Stimulated activated CD8-positive, alpha-beta memory T cell treated with anti-CD3 and anti-CD28 coated beads, Interleukin-4, amount 100 ng/mL, for 4 hours (primary cell): ENCODE results near the gene COX8C.

Source experiments
- DNase-seq, 2 donors: peaks; one replicate each; pipeline ENCODE4 v3.0.0-alpha.2; 2020; ENCODE audit warnings: low read depth in 2 of 2, low spot score in 1 of 2

Gene COX8C, protein sequence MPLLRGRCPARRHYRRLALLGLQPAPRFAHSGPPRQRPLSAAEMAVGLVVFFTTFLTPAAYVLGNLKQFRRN

DNA sequence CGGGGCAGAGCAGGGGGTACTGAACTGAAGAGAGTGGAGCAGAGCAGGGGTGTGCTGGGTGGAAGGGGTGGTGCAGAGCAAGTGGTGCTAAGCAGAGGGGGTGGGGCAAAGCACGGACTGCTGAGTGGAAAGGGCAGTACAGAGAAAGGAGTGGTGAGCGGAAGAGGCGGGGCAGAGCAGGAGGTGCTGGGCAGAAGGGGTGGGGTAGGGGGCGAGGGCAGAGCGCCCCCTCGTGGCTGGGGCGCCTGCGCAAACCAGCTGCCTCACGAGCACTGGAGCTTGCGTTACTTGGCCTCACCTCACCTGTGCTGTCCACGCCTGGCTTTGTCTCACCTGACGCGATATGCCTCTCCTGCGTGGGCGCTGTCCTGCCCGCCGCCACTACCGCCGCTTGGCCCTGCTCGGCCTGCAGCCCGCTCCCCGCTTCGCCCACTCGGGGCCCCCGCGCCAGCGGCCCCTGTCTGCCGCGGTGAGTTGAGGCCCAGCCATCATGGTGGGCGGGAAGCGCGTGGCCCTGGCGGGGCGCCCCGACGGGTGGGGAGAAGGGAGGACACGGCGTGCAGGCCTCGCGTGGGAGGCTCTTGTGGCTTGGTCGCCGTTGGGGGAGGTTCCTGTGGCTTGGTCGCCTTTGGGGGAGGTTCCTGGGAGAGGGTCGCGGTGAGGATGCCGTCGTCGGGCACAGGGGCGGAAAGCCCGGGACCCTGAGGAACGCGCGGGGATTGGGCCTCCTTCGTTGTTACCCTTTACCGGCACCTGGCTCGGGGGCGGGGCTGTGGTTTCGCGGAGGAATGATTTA, at the start of gene COX8C:
COX8C (plus strand) TSS at position 257 of the 796 bp plus-strand sequence; CDS start at position 344, 87 bp downstream.
- DNase-seq, result no peak

GRCh38 chr14:93299416-93299815, 47.6 kb upstream of the COX8C start:
- DNase-seq, result no peak

- no peak for DNase-seq
These were observed 47.1 kb upstream of the COX8C start for GRCh38 chr14:93299866-93300265.

DNA sequence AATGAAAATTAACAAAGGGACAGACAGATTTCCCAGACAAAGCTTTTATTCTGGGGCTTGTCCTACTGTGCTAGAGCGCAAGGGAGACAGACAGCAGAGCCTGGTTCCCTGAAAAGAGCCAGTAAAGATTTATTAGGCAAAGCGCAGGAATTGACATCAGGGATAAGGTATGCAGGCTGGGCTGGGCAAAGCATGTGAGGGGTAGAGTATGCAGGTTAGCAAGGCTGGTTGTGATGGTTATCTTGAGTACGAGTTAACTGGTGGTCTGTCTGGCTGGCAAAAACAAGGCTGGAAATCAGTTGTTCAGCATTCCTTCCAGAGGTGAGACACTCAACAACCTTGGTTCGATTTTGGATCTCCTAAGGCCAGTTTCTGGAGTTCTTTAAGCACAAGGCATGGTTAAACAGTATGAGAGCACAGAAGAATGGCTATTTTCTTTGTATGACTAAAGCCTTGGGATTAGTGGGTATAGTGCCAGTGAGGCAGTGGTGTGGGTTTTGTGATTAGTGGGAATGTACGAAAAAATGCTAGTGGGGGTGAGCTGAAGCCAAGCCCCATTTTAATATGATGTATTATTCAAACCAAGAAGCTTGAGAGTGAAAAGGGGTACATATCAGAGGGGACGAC, 45.0 kb upstream of the COX8C start:
- no peak for DNase-seq

GRCh38 chr14:93302688-93303581, 44.0 kb upstream of the COX8C start:
- no peak for DNase-seq

- no peak for DNase-seq
These were observed 43.3 kb upstream of the COX8C start for GRCh38 chr14:93303659-93304058.

DNA sequence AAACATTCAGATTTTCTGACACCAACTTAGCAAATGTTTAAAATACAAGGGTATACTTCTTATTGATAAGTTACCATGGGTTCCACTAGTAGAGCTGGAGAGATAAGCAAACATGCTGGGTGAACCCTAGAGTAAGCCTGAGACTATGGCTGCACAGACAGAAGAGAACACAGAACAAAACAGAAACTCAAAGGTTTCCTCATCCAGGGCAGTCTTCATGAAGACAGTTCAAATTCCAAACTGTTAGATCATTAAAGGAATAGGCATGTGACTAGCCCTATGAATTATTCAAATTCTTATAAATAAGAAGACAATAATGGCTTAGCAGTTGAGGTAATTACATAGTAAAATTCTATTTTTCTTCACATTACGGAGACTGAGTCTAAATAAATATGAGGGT, 42.2 kb upstream of the COX8C start:
- DNase-seq, result no peak

DNA sequence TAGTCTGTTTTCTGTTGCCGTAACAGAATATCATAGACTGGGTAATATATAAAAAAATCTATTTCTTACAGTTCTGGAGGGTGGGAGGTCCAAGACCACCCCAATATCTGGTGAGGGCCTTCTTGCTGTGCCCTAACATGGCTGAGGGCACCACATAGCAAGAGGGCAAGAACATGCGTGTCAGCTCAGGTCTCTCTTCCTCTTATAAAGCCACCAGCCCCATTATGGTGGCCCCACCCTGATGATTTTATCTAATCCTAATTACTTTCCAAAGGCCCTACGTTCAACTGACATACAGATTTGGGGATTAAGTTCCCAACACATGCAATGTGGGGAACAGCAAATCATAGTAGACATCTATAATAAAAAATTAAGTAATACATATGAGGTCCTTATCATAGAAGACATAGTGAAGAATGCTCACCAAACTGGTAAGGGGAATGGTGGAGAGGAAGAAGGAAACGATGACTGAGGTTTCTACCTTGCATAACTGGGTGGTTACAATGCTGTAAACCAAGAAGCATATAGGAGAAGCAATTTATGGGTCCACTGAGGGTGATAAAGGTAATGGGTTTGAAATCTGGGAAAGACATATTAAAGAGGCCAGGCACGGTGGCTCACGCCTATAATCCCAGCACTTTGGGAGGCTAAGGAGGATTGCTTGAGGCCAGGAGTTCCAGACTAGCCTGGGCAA, 41.1 kb upstream of the COX8C start:
- DNase-seq, result no peak

- DNase-seq, result no peak
These were observed 40.2 kb upstream of the COX8C start for GRCh38 chr14:93306812-93307211.

- no peak for DNase-seq
These were observed 38.2 kb upstream of the COX8C start for GRCh38 chr14:93308686-93309345.

GRCh38 chr14:93309427-93309966, 37.5 kb upstream of the COX8C start:
- no peak for DNase-seq

DNA sequence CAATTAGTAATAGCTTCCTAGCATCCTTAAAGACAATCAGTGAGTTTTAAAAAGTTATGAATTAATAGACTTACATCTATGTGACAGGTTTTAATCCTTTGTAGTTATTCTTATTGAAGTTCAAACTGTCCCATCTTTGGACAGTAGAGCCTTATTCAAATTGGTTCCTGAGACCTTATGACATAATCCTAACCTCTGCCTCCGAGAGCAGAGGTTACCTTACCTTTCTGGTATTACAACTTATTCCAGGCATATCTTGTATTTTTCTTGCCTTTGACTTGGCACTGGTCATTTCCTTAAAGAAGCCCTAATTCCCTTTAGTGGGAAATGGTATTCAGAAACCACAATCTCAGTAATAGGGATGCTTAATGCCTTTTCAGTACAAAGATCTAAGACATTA, 35.9 kb upstream of the COX8C start:
- no peak for DNase-seq

DNA sequence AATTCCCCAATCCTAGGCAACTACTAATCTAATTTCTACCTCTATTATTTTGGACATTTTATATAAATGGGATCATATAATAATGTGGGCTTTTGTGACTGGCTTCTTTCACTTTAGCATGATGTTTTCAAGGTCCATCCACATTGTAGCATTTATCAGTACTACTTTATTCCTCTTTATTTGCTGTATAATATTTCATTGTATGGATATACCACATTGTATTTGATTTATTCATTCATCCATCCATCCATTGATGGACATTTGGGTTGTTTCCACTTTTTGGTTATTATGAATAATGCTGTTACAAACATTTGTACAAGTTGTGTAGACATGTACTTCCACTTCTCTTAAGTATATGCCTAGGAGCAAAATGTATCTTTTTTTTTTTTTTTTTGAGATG, 31.4 kb upstream of the COX8C start:
- DNase-seq, result no peak

DNA sequence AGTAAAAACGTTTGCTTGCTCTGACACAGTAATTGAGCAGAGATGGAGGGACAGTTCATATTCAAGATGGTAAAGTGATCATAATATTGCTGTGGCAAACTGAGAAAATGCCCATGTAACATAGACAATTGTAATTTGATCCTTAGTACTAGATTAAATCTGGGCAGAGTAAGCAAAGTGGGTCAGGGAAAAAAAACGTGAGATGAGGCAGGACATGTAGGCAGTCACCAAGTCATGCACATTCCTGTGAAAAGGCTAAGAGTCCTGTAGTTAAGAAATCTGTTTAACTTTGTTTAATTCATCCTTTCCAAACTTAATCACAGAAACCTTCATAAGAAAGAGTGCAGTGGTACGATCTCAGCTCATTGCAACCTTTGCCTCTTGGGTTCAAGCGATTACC, 30.3 kb upstream of the COX8C start:
- no peak for DNase-seq

DNA sequence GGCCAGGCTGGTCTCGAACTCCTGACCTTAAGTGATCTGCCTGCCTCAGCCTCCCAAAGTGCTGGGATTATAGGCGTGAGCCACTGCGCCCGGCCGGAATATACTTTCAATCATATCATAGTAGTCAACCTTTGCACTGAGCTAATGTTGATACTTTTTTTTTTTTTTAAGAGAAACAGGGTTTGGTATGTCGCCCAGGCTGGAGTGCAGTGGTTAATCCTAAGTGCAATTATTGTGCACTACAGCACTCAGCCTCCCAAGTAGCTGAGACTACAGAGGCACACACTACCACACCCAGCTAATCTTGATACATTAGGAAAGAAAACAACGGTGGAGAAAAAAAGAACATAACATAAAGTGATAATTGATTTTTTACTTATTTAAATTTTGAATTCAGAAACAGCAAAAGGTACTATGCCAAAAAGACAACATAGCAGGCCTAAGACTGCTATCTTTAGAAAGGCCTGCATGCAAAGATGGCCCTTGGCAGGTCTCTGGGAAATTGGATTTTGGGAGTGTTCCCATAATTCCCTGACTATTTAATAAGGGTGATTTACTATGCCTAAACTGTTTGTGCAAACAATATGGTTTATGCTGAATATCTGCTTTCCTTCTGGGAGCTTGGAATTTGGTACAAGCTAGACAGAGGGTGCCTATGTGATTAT, 29.6 kb upstream of the COX8C start:
- no peak for DNase-seq

GRCh38 chr14:93317875-93318807, 28.8 kb upstream of the COX8C start:
- no peak for DNase-seq

DNA sequence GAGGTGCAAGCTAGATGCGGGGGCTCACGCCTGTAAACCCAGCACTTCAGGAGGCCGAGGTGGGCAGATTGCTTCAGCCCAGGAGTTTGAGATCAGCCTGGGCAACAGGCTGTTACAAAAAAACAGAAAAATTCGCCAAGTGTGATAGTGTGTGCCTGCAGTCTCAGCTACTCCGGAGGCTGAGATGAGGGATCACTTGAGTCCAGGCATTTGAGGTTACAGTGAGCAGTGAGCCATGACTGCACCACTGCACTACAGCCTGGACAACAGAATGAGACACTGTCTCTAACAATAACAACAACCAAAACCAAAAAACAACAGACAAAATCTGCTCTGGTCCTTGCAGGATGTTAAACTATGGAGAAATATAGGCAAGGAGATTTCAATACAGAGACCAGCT, 28.1 kb upstream of the COX8C start:
- no peak for DNase-seq

- no peak for DNase-seq
These were observed 27.5 kb upstream of the COX8C start for GRCh38 chr14:93319494-93319893.

DNA sequence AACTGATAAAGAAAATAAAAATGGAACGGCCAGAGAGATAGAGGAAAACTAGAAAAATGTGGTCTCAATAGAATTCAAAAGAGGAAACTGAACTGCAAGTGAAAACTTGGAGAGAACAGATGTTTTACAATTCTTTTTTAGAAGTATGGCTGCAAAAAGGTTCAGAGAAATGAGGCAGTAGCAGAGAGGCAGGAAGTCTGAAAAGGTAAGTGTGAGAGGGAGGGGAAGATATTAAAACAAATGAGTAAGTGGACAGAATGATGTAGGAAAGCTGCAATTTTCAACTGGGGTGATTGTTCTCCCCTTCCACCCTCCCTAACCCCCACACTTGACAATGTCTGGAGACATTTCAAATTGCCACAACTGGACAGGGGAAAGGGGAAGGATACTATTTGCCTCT, 27.0 kb upstream of the COX8C start:
- no peak for DNase-seq
